IPS DF 6.9 (cell line): ENCODE data around the gene CCDC148.

ENCODE experiments used
- DNase-seq: peaks from one replicate; pipeline ENCODE4 v3.0.0-alpha.2; 2013; ENCODE audit warnings: low read depth, low spot score
- H3K27ac ChIP-seq: one replicate; pipeline ENCODE4 v1.5.1; 2013; ENCODE audit warnings: low read length, control low read depth
- H3K27me3 ChIP-seq: 2 replicates; pipeline ENCODE4 v1.6.1; 2013; ENCODE audit warnings: mild to moderate bottlenecking, low read length; ENCODE audit not compliant: control insufficient read depth, insufficient read depth
- H3K36me3 ChIP-seq: 2 replicates; pipeline ENCODE4 v1.6.1; 2013; ENCODE audit warnings: low read length; ENCODE audit not compliant: control insufficient read depth, insufficient read depth
- H3K4me1 ChIP-seq: 2 replicates; pipeline ENCODE4 v1.6.1; 2013; ENCODE audit warnings: low read length; ENCODE audit not compliant: control insufficient read depth, insufficient read depth
- H3K4me3 ChIP-seq: 2 replicates; pipeline ENCODE4 v1.5.1; 2013; ENCODE audit warnings: mild to moderate bottlenecking, low read length
- H3K9me3 ChIP-seq: 2 replicates; pipeline ENCODE4 v1.6.1; 2013; ENCODE audit warnings: low read length, inconsistent platforms; ENCODE audit not compliant: control insufficient read depth, insufficient read depth
- WGBS: extraction: QIAGEN DNeasy Blood & Tissue Kit; methylation state at CpG from one replicate; pipeline ENCODE4 v1.1.7; 2013; ENCODE audit warnings: mixed read lengths, missing lambda C conversion rate; ENCODE audit not compliant: insufficient read length, insufficient coverage; 5-methylcytosine and 5-hydroxymethylcytosine counted together

The CCDC148 gene

GRCh38 chr2:158456309-158457066 lies at the start of gene CCDC148, which contains the start of gene PKP4:
TSS of gene CCDC148 (minus strand) at chr2:158456753. CDS start at chr2:158456439, 314 bp downstream.
TSS of gene PKP4 (plus strand) at chr2:158456952. CDS start at chr2:158533185, 76,233 bp downstream.
- H3K27ac ChIP-seq, result no peak within 1 kb of the TSS

GRCh38 chr2:158505448-158505934 lies 48.9 kb upstream of the CCDC148 start:
- H3K27ac ChIP-seq, result no peak overlapping the region
- WGBS, result no CpG with 5 or more reads among the region's 4 CpGs
- H3K9me3 ChIP-seq, result no peaks in the 10 kb centered on the region
- no peaks in the 10 kb centered on the region for H3K27me3 ChIP-seq
- no peak overlapping the region for H3K4me3 ChIP-seq
- DNase-seq, result no peak
- no peaks in the 10 kb centered on the region for H3K36me3 ChIP-seq
- peaks cover 6% of the 10 kb centered on the region for H3K4me1 ChIP-seq

More at GRCh38 chr2:158456309-158457066, at the start of gene CCDC148, which contains the start of gene PKP4:
- no peaks in the 10 kb centered on the region for H3K36me3 ChIP-seq
- no peaks in the 10 kb centered on the region for H3K27me3 ChIP-seq
- no CpG with 5 or more reads among the region's 48 CpGs for WGBS
- H3K4me3 ChIP-seq, result peak within 1 kb of the TSS; percentile 62
- no peak for DNase-seq
- no peaks in the 10 kb centered on the region for H3K9me3 ChIP-seq
- peaks cover 2% of the 10 kb centered on the region; the same call in 1 of the 2 replicates for H3K4me1 ChIP-seq

- H3K9me3 ChIP-seq, result no peaks in the 10 kb centered on the region
- no peak overlapping the region for H3K27ac ChIP-seq
- WGBS, result no CpG with 5 or more reads among the region's 3 CpGs
- no peak for DNase-seq
- H3K4me1 ChIP-seq, result peaks cover 6% of the 10 kb centered on the region
- no peak overlapping the region for H3K4me3 ChIP-seq
- H3K27me3 ChIP-seq, result no peaks in the 10 kb centered on the region
- H3K36me3 ChIP-seq, result no peaks in the 10 kb centered on the region
Observed at GRCh38 chr2:158504088-158504487, 47.5 kb upstream of the CCDC148 start.

- no peaks in the 10 kb centered on the region for H3K36me3 ChIP-seq
- H3K9me3 ChIP-seq, result no peaks in the 10 kb centered on the region
- peaks cover 6% of the 10 kb centered on the region for H3K4me1 ChIP-seq
- DNase-seq, result no peak
- H3K4me3 ChIP-seq, result no peak overlapping the region
- no CpG with 5 or more reads among the region's 2 CpGs for WGBS
- H3K27me3 ChIP-seq, result no peaks in the 10 kb centered on the region
- H3K27ac ChIP-seq, result no peak overlapping the region
Observed at GRCh38 chr2:158502974-158503373, 46.4 kb upstream of the CCDC148 start.

- Histone ChIP-seq H3K36me3 (no peaks in the 10 kb centered on the region), H3K4me1 (peaks cover 6% of the 10 kb centered on the region), H3K27ac (no peak overlapping the region), H3K9me3 (no peaks in the 10 kb centered on the region), H3K4me3 (no peak overlapping the region), H3K27me3 (no peaks in the 10 kb centered on the region)
- no peak for DNase-seq
- no CpG with 5 or more reads among the region's 1 CpG for WGBS
Observed at GRCh38 chr2:158501301-158501700, 44.7 kb upstream of the CCDC148 start.

- H3K4me1 ChIP-seq, result no peaks in the 10 kb centered on the region; the same call in 1 of the 2 replicates
- WGBS, result no CpG with 5 or more reads among the region's 2 CpGs
Observed at GRCh38 chr2:158500333-158500732, 43.8 kb upstream of the CCDC148 start.

GRCh38 chr2:158499383-158499782 lies 42.8 kb upstream of the CCDC148 start:
- Histone ChIP-seq H3K27me3 (no peaks in the 10 kb centered on the region), H3K4me1 (no peaks in the 10 kb centered on the region; the same call in 1 of the 2 replicates), H3K9me3 (no peaks in the 10 kb centered on the region), H3K27ac (no peak overlapping the region), H3K4me3 (no peak overlapping the region), H3K36me3 (no peaks in the 10 kb centered on the region)
- DNase-seq, result no peak
- no CpG with 5 or more reads among the region's 2 CpGs for WGBS

More at GRCh38 chr2:158500333-158500732, 43.8 kb upstream of the CCDC148 start:
- no peaks in the 10 kb centered on the region for H3K36me3 ChIP-seq
- H3K4me3 ChIP-seq, result no peak overlapping the region
- no peaks in the 10 kb centered on the region for H3K27me3 ChIP-seq
- DNase-seq, result no peak
- H3K27ac ChIP-seq, result no peak overlapping the region
- no peaks in the 10 kb centered on the region for H3K9me3 ChIP-seq

GRCh38 chr2:158498749-158499136 lies 42.2 kb upstream of the CCDC148 start:
- Histone ChIP-seq H3K36me3 (no peaks in the 10 kb centered on the region), H3K4me1 (no peaks in the 10 kb centered on the region; the same call in 1 of the 2 replicates), H3K4me3 (no peak overlapping the region), H3K9me3 (no peaks in the 10 kb centered on the region), H3K27ac (no peak overlapping the region), H3K27me3 (no peaks in the 10 kb centered on the region)
- WGBS, result no CpG with 5 or more reads among the region's 3 CpGs
- no peak for DNase-seq

- H3K9me3 ChIP-seq, result no peaks in the 10 kb centered on the region
- no peaks in the 10 kb centered on the region for H3K36me3 ChIP-seq
- no peaks in the 10 kb centered on the region; the same call in 1 of the 2 replicates for H3K4me1 ChIP-seq
- H3K4me3 ChIP-seq, result no peak overlapping the region
- DNase-seq, result no peak
- no peaks in the 10 kb centered on the region for H3K27me3 ChIP-seq
- no peak overlapping the region for H3K27ac ChIP-seq
Observed at GRCh38 chr2:158498043-158498748, 41.6 kb upstream of the CCDC148 start.

GRCh38 chr2:158497486-158497885 lies 40.9 kb upstream of the CCDC148 start:
- DNase-seq, result no peak
- no peak overlapping the region for H3K27ac ChIP-seq
- no peaks in the 10 kb centered on the region for H3K9me3 ChIP-seq
- no CpG with 5 or more reads among the region's 1 CpG for WGBS
- no peaks in the 10 kb centered on the region for H3K36me3 ChIP-seq
- no peaks in the 10 kb centered on the region; the same call in 1 of the 2 replicates for H3K4me1 ChIP-seq
- H3K27me3 ChIP-seq, result no peaks in the 10 kb centered on the region
- no peak overlapping the region for H3K4me3 ChIP-seq
